Ascending aorta (tissue), 2 donors: Measurements from ENCODE around the gene LMO3. TPM values are rescaled to one million over a fixed set of nuclear protein-coding genes. Genes with fewer than 3 reads are reported as not detected.

Source experiments
- DNase-seq, 2 donors: peaks; one replicate each; pipeline ENCODE4 v3.0.0-alpha.2; 2019; ENCODE audit warnings: low spot score in 2 of 2
- H3K27ac ChIP-seq, 2 donors: fragments of 200-600 bp; sonication (generic); one replicate each; pipeline ENCODE4 v1.5.1; 2016 to 2017; ENCODE audit warnings: mild to moderate bottlenecking in 1 of 2
- H3K27me3 ChIP-seq: fragments of 200-600 bp; sonication (generic); one replicate; pipeline ENCODE4 v1.5.1; 2017
- H3K36me3 ChIP-seq, 2 donors: fragments of 200-600 bp; sonication (generic); one replicate each; pipeline ENCODE4 v1.5.1; 2016
- H3K4me1 ChIP-seq, 2 donors: fragments of 200-600 bp; sonication (generic); one replicate each; pipeline ENCODE4 v1.5.1; 2016 to 2017; ENCODE audit warnings: mild to moderate bottlenecking in 1 of 2
- H3K4me3 ChIP-seq, 2 donors: fragments of 200-600 bp; sonication (generic); one replicate each; pipeline ENCODE4 v1.5.1; 2016 to 2017; ENCODE audit warnings: mild to moderate bottlenecking in 1 of 2
- H3K9me3 ChIP-seq, 2 donors: fragments of 200-600 bp; sonication (generic); one replicate each; pipeline ENCODE4 v1.5.1; 2016
- CTCF ChIP-seq, 3 experiments: fragments of 200-600 bp in 2 of 3; fragments of 450-650 bp in 1 of 3; sonication (generic) in 2 of 3; IDR thresholded peaks; one replicate each; pipeline ENCODE4 v1.5.1; 2016 to 2019; ENCODE audit warnings: antibody characterized with exemption in 3 of 3, mild to moderate bottlenecking in 1 of 3, moderate library complexity in 1 of 3
- intact Hi-C: fragments of 100-400 bp; cut with DNase I; formaldehyde crosslinking; loops from one replicate; pipeline ENCODE4 v1.15.1; 2023
- total RNA-seq: library from RNA; depleted of rRNA; stranded (reverse); fragments of >200 nt; gene quantifications from one replicate; pipeline ENCODE4 v1.1.0, GENCODE V29; 2016

The LMO3 gene
- total RNA-seq, 1 donor from 2014 or later = 20.2 TPM

- intact Hi-C loops = no loop called here
- H3K27me3 ChIP-seq = no peaks in the 10 kb centered on the region
- H3K4me3 ChIP-seq = no peak overlapping the region
- no peaks in the 10 kb centered on the region for H3K9me3 ChIP-seq
- H3K36me3 ChIP-seq = no peaks in the 10 kb centered on the region
- no peak for DNase-seq
- no peak overlapping the region for H3K27ac ChIP-seq
- no peak for TF ChIP-seq CTCF (IDR thresholded peaks at IDR 0.05)
- H3K4me1 ChIP-seq = no peaks in the 10 kb centered on the region
Measured at GRCh38 chr12:16531621-16532020, 74.3 kb downstream of the LMO3 start.

GRCh38 chr12:16530268-16530850 lies 75.6 kb downstream of the LMO3 start:
- Histone ChIP-seq H3K4me1 (no peaks in the 10 kb centered on the region), H3K4me3 (no peak overlapping the region), H3K27ac (no peak overlapping the region), H3K36me3 (no peaks in the 10 kb centered on the region), H3K27me3 (no peaks in the 10 kb centered on the region), H3K9me3 (no peaks in the 10 kb centered on the region)
- no peak for TF ChIP-seq CTCF (IDR thresholded peaks at IDR 0.05)
- intact Hi-C loops = no loop called here
- DNase-seq = no peak

- H3K9me3 ChIP-seq = no peaks in the 10 kb centered on the region
- H3K4me3 ChIP-seq = no peak overlapping the region
- no peak for DNase-seq
- intact Hi-C loops = no loop called here
- H3K4me1 ChIP-seq = no peaks in the 10 kb centered on the region
- H3K27me3 ChIP-seq = no peaks in the 10 kb centered on the region
- H3K36me3 ChIP-seq = no peaks in the 10 kb centered on the region
- TF ChIP-seq CTCF (IDR thresholded peaks at IDR 0.05) = no peak
- no peak overlapping the region for H3K27ac ChIP-seq
Measured at GRCh38 chr12:16526693-16527092, 79.3 kb downstream of the LMO3 start.

- Histone ChIP-seq H3K36me3 (no peaks in the 10 kb centered on the region), H3K4me1 (no peaks in the 10 kb centered on the region), H3K27me3 (no peaks in the 10 kb centered on the region), H3K4me3 (no peak overlapping the region), H3K9me3 (no peaks in the 10 kb centered on the region), H3K27ac (no peak overlapping the region)
- no peak for TF ChIP-seq CTCF (IDR thresholded peaks at IDR 0.05)
- DNase-seq = no peak
- intact Hi-C loops = no loop called here
Measured at GRCh38 chr12:16524378-16524777, 81.6 kb downstream of the LMO3 start.

- no peak for DNase-seq
- TF ChIP-seq CTCF (IDR thresholded peaks at IDR 0.05) = no peak
- no peak overlapping the region for H3K4me3 ChIP-seq
- H3K36me3 ChIP-seq = no peaks in the 10 kb centered on the region
- intact Hi-C loops = no loop called here
- no peak overlapping the region for H3K27ac ChIP-seq
- H3K4me1 ChIP-seq = no peaks in the 10 kb centered on the region
- H3K9me3 ChIP-seq = no peaks in the 10 kb centered on the region
- no peaks in the 10 kb centered on the region for H3K27me3 ChIP-seq
Measured at GRCh38 chr12:16523951-16524331, 82.0 kb downstream of the LMO3 start.
